GM12801 (cell line): ENCODE results near the gene HAND1.

Source experiments
- CTCF ChIP-seq: IDR thresholded peaks from one replicate; pipeline ENCODE4 v1.5.1; 2011; ENCODE audit warnings: control low read depth; ENCODE audit not compliant: insufficient read length; ENCODE audit errors: extremely low read depth

Gene HAND1

GRCh38 chr5:154437281-154437965, 40.6 kb downstream of the HAND1 start:
- no peak for TF ChIP-seq CTCF

GRCh38 chr5:154435226-154435625, 42.8 kb downstream of the HAND1 start:
- TF ChIP-seq CTCF = no peak

GRCh38 chr5:154430961-154431630, 46.9 kb downstream of the HAND1 start:
- no peak for TF ChIP-seq CTCF

- TF ChIP-seq CTCF = no peak
Observed at GRCh38 chr5:154430466-154430865, 47.6 kb downstream of the HAND1 start.

- TF ChIP-seq CTCF = no peak
Observed at GRCh38 chr5:154429341-154429740, 48.7 kb downstream of the HAND1 start.

- TF ChIP-seq CTCF = no peak
Observed at GRCh38 chr5:154428208-154428607, 49.8 kb downstream of the HAND1 start.
